SK-N-MC (cell line): ENCODE results near the gene DICER1.

Source experiments
- EZH2 ChIP-seq: fragments of 200-600 bp; sonication (generic); IDR thresholded peaks from one replicate; pipeline ENCODE4 v1.6.1; 2017; ENCODE audit warnings: antibody characterized with exemption
- FOXP2 ChIP-seq: optimal IDR thresholded peaks from 2 replicates; pipeline ENCODE3; 2011; ENCODE audit warnings: mild to moderate bottlenecking, moderate library complexity; ENCODE audit not compliant: insufficient read depth; ENCODE audit errors: extremely low read length, control extremely low read depth
- POLR2AphosphoS5 ChIP-seq: IDR thresholded peaks from 2 replicates; pipeline ENCODE4 v1.6.1; 2012; ENCODE audit warnings: mild to moderate bottlenecking, low read depth, low read length, borderline replicate concordance

DNA sequence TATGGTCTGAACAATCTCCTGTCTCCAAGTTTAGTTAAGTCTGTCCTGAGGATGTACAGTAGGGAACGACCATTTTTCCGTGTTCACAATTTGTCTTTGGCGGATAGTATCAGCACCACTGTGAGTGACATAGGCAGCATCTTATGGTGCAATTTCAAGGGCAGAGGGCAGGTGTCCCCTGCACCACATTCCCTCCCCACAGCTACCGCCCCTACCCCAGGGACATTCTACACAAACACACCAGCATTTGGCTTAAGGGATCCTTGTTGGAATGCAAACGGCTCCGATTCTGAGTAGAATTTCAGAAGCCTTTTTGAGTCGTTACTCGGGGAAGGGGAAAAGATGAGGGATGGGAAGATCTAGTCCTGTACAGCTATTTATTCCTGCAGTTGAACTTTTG is 25.1 kb upstream of the DICER1 start:
- no peak for TF ChIP-seq POLR2AphosphoS5
- no peak for TF ChIP-seq EZH2
- TF ChIP-seq FOXP2 = no peak
